GM19372 (cell line): ENCODE results near the gene RSU1.

Experiments
- ATAC-seq: cut with Tn5 transposase; IDR thresholded peaks from one replicate; pipeline ENCODE4 v1.9.1; 2021; ENCODE audit warnings: mild to moderate bottlenecking, low read depth, moderate library complexity; ENCODE audit not compliant: unreplicated experiment

Gene RSU1

DNA sequence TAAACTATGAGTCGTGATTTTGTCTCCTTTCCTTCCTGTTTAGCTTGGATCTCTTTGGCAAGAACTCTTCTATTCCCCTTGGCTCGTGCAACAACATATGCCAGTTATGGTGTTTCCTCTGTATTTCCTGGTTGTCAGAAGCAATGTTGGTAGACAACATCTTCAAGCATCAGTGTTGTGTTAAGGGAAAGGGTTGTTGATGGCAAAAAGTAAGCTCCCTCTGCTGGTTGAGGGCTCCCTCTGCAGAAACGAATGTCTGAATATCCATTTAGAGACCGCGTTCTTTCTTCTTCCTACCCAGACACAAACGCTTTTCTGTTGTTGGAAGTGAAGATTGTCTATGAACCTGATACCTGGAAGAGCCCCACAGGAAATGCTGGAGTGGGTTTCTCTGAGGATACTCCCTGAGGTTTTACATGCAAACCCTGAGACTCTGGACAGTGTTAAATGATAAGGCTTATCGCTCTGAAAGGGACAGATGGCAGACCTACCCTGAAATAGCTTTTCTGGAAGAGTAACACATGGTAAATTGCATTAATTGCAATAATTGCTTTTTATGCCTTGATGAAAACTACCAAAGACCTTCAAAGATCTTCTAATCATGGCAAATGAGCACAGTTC is 272.0 kb downstream of the RSU1 start:
- ATAC-seq: no peak

DNA sequence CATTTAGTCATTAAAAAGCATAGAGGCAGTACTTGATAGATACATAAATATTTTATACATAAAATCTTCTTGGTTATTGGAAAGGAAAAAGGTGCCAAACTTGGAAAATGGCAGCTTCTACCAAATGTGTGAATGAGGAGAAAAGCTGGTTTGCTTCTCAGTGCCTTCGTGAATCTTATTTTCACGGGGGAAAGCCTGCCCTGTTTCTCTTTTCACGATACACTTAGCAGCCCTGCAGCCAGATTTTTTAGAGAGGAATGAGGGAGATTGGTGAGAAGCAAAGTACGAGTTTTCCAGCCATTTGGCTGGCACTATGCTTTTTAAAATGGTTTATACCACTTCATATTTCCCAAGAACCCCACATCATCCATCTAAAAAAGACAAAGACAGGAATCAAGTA is 272.6 kb downstream of the RSU1 start:
- ATAC-seq: no peak

DNA sequence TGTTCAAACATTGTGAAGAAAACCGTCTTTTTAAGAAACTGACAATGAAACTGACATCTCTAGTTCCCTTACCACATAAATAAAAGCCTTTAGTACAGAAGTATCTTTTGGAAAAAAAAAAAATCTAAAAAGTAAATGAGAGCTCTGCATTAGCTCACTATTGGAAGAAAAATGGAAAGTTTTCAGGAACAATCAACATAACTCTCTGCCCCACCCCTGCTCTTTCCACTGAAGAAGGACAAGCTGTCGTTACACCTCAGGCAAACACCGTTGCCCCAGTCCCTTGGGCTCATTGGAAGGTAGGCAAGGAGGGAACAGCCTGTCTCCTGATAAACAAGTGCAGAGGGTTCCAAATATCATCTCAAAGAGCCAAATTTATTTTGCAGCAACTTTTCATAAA is 273.1 kb downstream of the RSU1 start:
- no peak for ATAC-seq
